MM.1S (cell line): ENCODE results near the gene PGLYRP3.

Experiments used
- DNase-seq: peaks from one replicate; pipeline ENCODE4 v3.0.0-alpha.2; 2015
- H2AFZ ChIP-seq: fragments of 300-600 bp; sonication (generic); 2 replicates; pipeline ENCODE4 v1.6.0; 2016; ENCODE audit warnings: antibody characterized with exemption, low read length
- H3F3A ChIP-seq: fragments of 300-600 bp; sonication (generic); 2 replicates; pipeline ENCODE4 v1.6.1; 2016; ENCODE audit warnings: mild to moderate bottlenecking, antibody characterized with exemption, low read length, moderate library complexity, mixed read lengths; ENCODE audit not compliant: insufficient read depth
- H3K27ac ChIP-seq: fragments of 300-600 bp; sonication (generic); 2 replicates; pipeline ENCODE4 v1.5.1; 2016; ENCODE audit warnings: mild to moderate bottlenecking, low read length
- H3K27me3 ChIP-seq: fragments of 300-600 bp; sonication (generic); replicated peaks from 2 replicates; pipeline ENCODE4 v1.6.0; 2016; ENCODE audit warnings: low read length; ENCODE audit not compliant: insufficient read depth
- H3K36me3 ChIP-seq: fragments of 300-600 bp; sonication (generic); replicated peaks from 2 replicates; pipeline ENCODE4 v1.6.1; 2016; ENCODE audit warnings: mild to moderate bottlenecking, low read length, mixed read lengths; ENCODE audit not compliant: insufficient read depth
- H3K4me1 ChIP-seq: fragments of 300-600 bp; sonication (generic); 2 replicates; pipeline ENCODE4 v1.6.1; 2016; ENCODE audit warnings: low read length, mixed read lengths
- H3K4me2 ChIP-seq: fragments of 300-600 bp; sonication (generic); 2 replicates; pipeline ENCODE4 v1.6.0; 2016; ENCODE audit warnings: low read depth, low read length
- H3K4me3 ChIP-seq: fragments of 300-600 bp; sonication (generic); 2 replicates; pipeline ENCODE4 v1.5.1; 2016; ENCODE audit warnings: low read length, mixed read lengths
- H3K79me2 ChIP-seq: fragments of 300-600 bp; sonication (generic); 2 replicates; pipeline ENCODE4 v1.6.1; 2016; ENCODE audit warnings: mixed run types, low read length, mixed read lengths
- H3K9ac ChIP-seq: fragments of 300-600 bp; sonication (generic); 2 replicates; pipeline ENCODE4 v1.6.1; 2016; ENCODE audit warnings: low read length, mixed read lengths
- H3K9me2 ChIP-seq: fragments of 300-600 bp; sonication (generic); replicated peaks from 2 replicates; pipeline ENCODE4 v1.6.1; 2016; ENCODE audit warnings: mild to moderate bottlenecking, low read length, mixed read lengths; ENCODE audit not compliant: insufficient read depth
- H3K9me3 ChIP-seq: fragments of 300-600 bp; sonication (generic); replicated peaks from 2 replicates; pipeline ENCODE4 v1.6.1; 2016; ENCODE audit warnings: mild to moderate bottlenecking, low read length, mixed read lengths; ENCODE audit not compliant: insufficient read depth
- H4K20me1 ChIP-seq: fragments of 300-600 bp; sonication (generic); 2 replicates; pipeline ENCODE4 v1.6.1; 2016; ENCODE audit warnings: mild to moderate bottlenecking, low read length, moderate library complexity, mixed read lengths; ENCODE audit not compliant: insufficient read depth
- CTCF ChIP-seq: fragments of 300-600 bp; sonication (generic); IDR thresholded peaks from 2 replicates; pipeline ENCODE4 v1.5.1; 2016; ENCODE audit warnings: antibody characterized with exemption, low read length, mixed read lengths
- EZH2 ChIP-seq: fragments of 300-600 bp; sonication (generic); optimal IDR thresholded peaks from 2 replicates; pipeline ENCODE3; 2017; ENCODE audit warnings: low read depth, mild to moderate bottlenecking, antibody characterized with exemption, low read length, mixed read lengths
- EZH2phosphoT487 ChIP-seq: fragments of 300-600 bp; sonication (generic); IDR thresholded peaks from 2 replicates; pipeline ENCODE4 v1.6.1; 2018; ENCODE audit warnings: antibody characterized with exemption, low read length

The PGLYRP3 gene

GRCh38 chr1:153307221-153307600, 5.5 kb downstream of the PGLYRP3 start:
- DNase-seq = no peak
- Histone ChIP-seq H3K36me3 (no peaks in the 10 kb centered on the region), H3K4me3 (no peak overlapping the region), H3K9me3 (no peaks in the 10 kb centered on the region), H3K27me3 (no peaks in the 10 kb centered on the region), H3F3A (no peaks in the 10 kb centered on the region), H3K9me2 (no peaks in the 10 kb centered on the region), H3K27ac (no peak overlapping the region), H4K20me1 (no peaks in the 10 kb centered on the region), H2AFZ (no peak overlapping the region), H3K4me2 (no peak overlapping the region), H3K4me1 (no peaks in the 10 kb centered on the region), H3K9ac (no peak overlapping the region), H3K79me2 (no peaks in the 10 kb centered on the region)
- TF ChIP-seq CTCF = no peak
- no peak for TF ChIP-seq EZH2phosphoT487
- TF ChIP-seq EZH2 = no peak

- no peak for DNase-seq
- Histone ChIP-seq H4K20me1 (no peaks in the 10 kb centered on the region), H3K9me2 (no peaks in the 10 kb centered on the region), H3K27me3 (no peaks in the 10 kb centered on the region), H3K79me2 (no peaks in the 10 kb centered on the region), H3K9me3 (no peaks in the 10 kb centered on the region), H3K27ac (no peak overlapping the region), H3K9ac (no peak overlapping the region), H2AFZ (no peak overlapping the region), H3K4me3 (no peak overlapping the region), H3K4me2 (no peak overlapping the region), H3K4me1 (no peaks in the 10 kb centered on the region), H3F3A (no peaks in the 10 kb centered on the region), H3K36me3 (no peaks in the 10 kb centered on the region)
- TF ChIP-seq EZH2 (no peak), EZH2phosphoT487 (no peak), CTCF (no peak)
Observed at GRCh38 chr1:153306303-153307220, 6.2 kb downstream of the PGLYRP3 start.

GRCh38 chr1:153305682-153306081, 7.1 kb downstream of the PGLYRP3 start:
- H3K4me3 ChIP-seq = no peak overlapping the region
- TF ChIP-seq EZH2phosphoT487 = no peak
- TF ChIP-seq EZH2 = no peak
- no peak for TF ChIP-seq CTCF
- no peak overlapping the region for H3K27ac ChIP-seq
- no peaks in the 10 kb centered on the region for H3K27me3 ChIP-seq
- no peak overlapping the region for H3K4me2 ChIP-seq
- no peak overlapping the region for H2AFZ ChIP-seq
- H3K36me3 ChIP-seq = no peaks in the 10 kb centered on the region
- H3K9me3 ChIP-seq = no peaks in the 10 kb centered on the region
- H3K9ac ChIP-seq = no peak overlapping the region
- H3K9me2 ChIP-seq = no peaks in the 10 kb centered on the region
- no peaks in the 10 kb centered on the region for H3K79me2 ChIP-seq
- no peaks in the 10 kb centered on the region for H3K4me1 ChIP-seq
- no peak for DNase-seq
- no peaks in the 10 kb centered on the region for H3F3A ChIP-seq
- no peaks in the 10 kb centered on the region for H4K20me1 ChIP-seq
